KOPT-K1 (cell line): Measurements from ENCODE around the gene COQ10B.
A peak's percentile ranks its signal among the peaks of the same experiment; 100 is the strongest.
"Not testable (repeated sequence)": the region's sequence is repeated elsewhere in the genome, so short reads cannot be mapped to it uniquely, and the experiment has no call there.

Experiments
- H3K27ac ChIP-seq: fragments of 200-600 bp; sonication (generic); 2 replicates; pipeline ENCODE4 v1.5.1; 2016; ENCODE audit warnings: antibody characterized with exemption, mild to moderate bottlenecking, low read depth, low read length; ENCODE audit not compliant: poor library complexity, severe bottlenecking
- H3K36me3 ChIP-seq: fragments of 200-600 bp; sonication (generic); 2 replicates; pipeline ENCODE4 v1.5.1; 2017; ENCODE audit warnings: antibody characterized with exemption, mild to moderate bottlenecking, low read length, moderate library complexity; ENCODE audit not compliant: insufficient read depth
- H3K9me3 ChIP-seq: fragments of 200-600 bp; sonication (generic); 2 replicates; pipeline ENCODE4 v1.5.1; 2017; ENCODE audit warnings: antibody characterized with exemption, low read length, mild to moderate bottlenecking; ENCODE audit not compliant: insufficient read depth, poor library complexity, severe bottlenecking

Gene COQ10B

GRCh38 chr2:197480165-197481036 lies 27.0 kb downstream of the COQ10B start:
- Histone ChIP-seq H3K36me3 (peaks cover 72% of the 10 kb centered on the region), H3K27ac (no peak overlapping the region), H3K9me3 (peaks cover 19% of the 10 kb centered on the region)

GRCh38 chr2:197484248-197484647 lies 30.9 kb downstream of the COQ10B start:
- H3K36me3 ChIP-seq: peaks cover 74% of the 10 kb centered on the region
- H3K9me3 ChIP-seq: peaks cover 19% of the 10 kb centered on the region
- H3K27ac ChIP-seq: not testable (repeated sequence)

GRCh38 chr2:197486175-197486574 lies 32.8 kb downstream of the COQ10B start:
- Histone ChIP-seq H3K9me3 (peaks cover 19% of the 10 kb centered on the region), H3K36me3 (peaks cover 80% of the 10 kb centered on the region), H3K27ac (no peak overlapping the region)

- Histone ChIP-seq H3K9me3 (peaks cover 19% of the 10 kb centered on the region), H3K36me3 (peaks cover 91% of the 10 kb centered on the region), H3K27ac (no peak overlapping the region)
Observed at GRCh38 chr2:197487385-197487784, 34.0 kb downstream of the COQ10B start.

- Histone ChIP-seq H3K27ac (no peak overlapping the region), H3K9me3 (no peaks in the 10 kb centered on the region), H3K36me3 (peaks cover 81% of the 10 kb centered on the region)
Observed at GRCh38 chr2:197495433-197496134, 42.2 kb downstream of the COQ10B start.

GRCh38 chr2:197496695-197497094 lies 43.3 kb downstream of the COQ10B start:
- H3K9me3 ChIP-seq: no peaks in the 10 kb centered on the region
- no peak overlapping the region for H3K27ac ChIP-seq
- peaks cover 74% of the 10 kb centered on the region for H3K36me3 ChIP-seq

GRCh38 chr2:197497326-197497725 lies 44.0 kb downstream of the COQ10B start:
- peak overlapping the region; percentile 92 for H3K27ac ChIP-seq
- peaks cover 74% of the 10 kb centered on the region for H3K36me3 ChIP-seq
- H3K9me3 ChIP-seq: no peaks in the 10 kb centered on the region

GRCh38 chr2:197498235-197498936 lies 45.0 kb downstream of the COQ10B start:
- H3K9me3 ChIP-seq: no peaks in the 10 kb centered on the region
- peaks cover 74% of the 10 kb centered on the region for H3K36me3 ChIP-seq
- H3K27ac ChIP-seq: peak overlapping the region; percentile 92

GRCh38 chr2:197498937-197499593 lies 45.7 kb downstream of the COQ10B start:
- peaks cover 74% of the 10 kb centered on the region for H3K36me3 ChIP-seq
- no peaks in the 10 kb centered on the region for H3K9me3 ChIP-seq
- peak overlapping the region; percentile 92 for H3K27ac ChIP-seq

- Histone ChIP-seq H3K36me3 (peaks cover 74% of the 10 kb centered on the region), H3K9me3 (no peaks in the 10 kb centered on the region), H3K27ac (peak within 1 kb of the TSS; percentile 92)
Observed at GRCh38 chr2:197499594-197500502, 46.5 kb downstream of the COQ10B start, which contains the start of the genes HSPD1 and HSPE1. HSPD1 (minus strand) TSS chr2:197499840; CDS start chr2:197498848, 992 bp downstream. HSPE1 (plus strand) TSS chr2:197500379; CDS start chr2:197500437, 58 bp downstream.

GRCh38 chr2:197500503-197501131 lies 47.3 kb downstream of the COQ10B start:
- no peaks in the 10 kb centered on the region for H3K9me3 ChIP-seq
- H3K27ac ChIP-seq: peak overlapping the region; percentile 92
- peaks cover 73% of the 10 kb centered on the region for H3K36me3 ChIP-seq

- Histone ChIP-seq H3K27ac (peak overlapping the region; percentile 17), H3K9me3 (no peaks in the 10 kb centered on the region), H3K36me3 (peaks cover 70% of the 10 kb centered on the region)
Observed at GRCh38 chr2:197502201-197502600, 48.8 kb downstream of the COQ10B start.

- no peak overlapping the region for H3K27ac ChIP-seq
- H3K36me3 ChIP-seq: peaks cover 69% of the 10 kb centered on the region
Observed at GRCh38 chr2:197502685-197503084, 49.3 kb downstream of the COQ10B start.

More at GRCh38 chr2:197502685-197503084, 49.3 kb downstream of the COQ10B start:
- H3K9me3 ChIP-seq: no peaks in the 10 kb centered on the region
